Osteocyte (in vitro differentiated cells): ENCODE data around the gene APOBEC3B. TPM values are rescaled to one million over a fixed set of nuclear protein-coding genes. Genes with fewer than 3 reads are reported as not detected.
"Not testable (repeated sequence)": the region's sequence is repeated elsewhere in the genome, so short reads cannot be mapped to it uniquely, and the experiment has no call there.

Experiments
- DNase-seq: peaks from one replicate; pipeline ENCODE4 v3.0.0; 2021; ENCODE audit warnings: mixed read lengths; ENCODE audit not compliant: unreplicated experiment; ENCODE audit errors: extremely low spot score
- H3K27ac Mint-ChIP-seq: one replicate; pipeline ENCODE4 v1.8.0; 2021; ENCODE audit warnings: mild to moderate bottlenecking, mixed read lengths; ENCODE audit not compliant: unreplicated experiment
- H3K27me3 Mint-ChIP-seq: one replicate; pipeline ENCODE4 v1.8.0; 2021; ENCODE audit warnings: mixed read lengths; ENCODE audit not compliant: unreplicated experiment
- H3K36me3 Mint-ChIP-seq: one replicate; pipeline ENCODE4 v1.8.0; 2021; ENCODE audit warnings: mixed read lengths; ENCODE audit not compliant: unreplicated experiment
- H3K4me1 Mint-ChIP-seq: one replicate; pipeline ENCODE4 v1.8.0; 2021; ENCODE audit warnings: mixed read lengths; ENCODE audit not compliant: unreplicated experiment
- H3K4me3 Mint-ChIP-seq: one replicate; pipeline ENCODE4 v1.8.0; 2021; ENCODE audit warnings: mild to moderate bottlenecking, moderate library complexity, mixed read lengths; ENCODE audit not compliant: unreplicated experiment
- H3K9me3 Mint-ChIP-seq: one replicate; pipeline ENCODE4 v1.8.0; 2021; ENCODE audit warnings: mixed read lengths; ENCODE audit not compliant: unreplicated experiment
- CTCF ChIP-seq: fragments of 200-600 bp; sonication (generic); IDR thresholded peaks from 2 replicates; pipeline ENCODE4 v1.5.0; 2021; ENCODE audit warnings: antibody characterized with exemption, mild to moderate bottlenecking, moderate library complexity
- total RNA-seq: library from RNA; stranded (reverse); gene quantifications from 2 replicates; pipeline ENCODE4 v1.2.1, GENCODE V29; 2021

The APOBEC3B gene
- total RNA-seq, 1 donor from 2014 or later: 4.2 TPM

GRCh38 chr22:38989466-38989865 is 7.3 kb downstream of the APOBEC3B start:
- no peak overlapping the region for H3K4me3 Mint-ChIP-seq
- H3K36me3 Mint-ChIP-seq: no peaks in the 10 kb centered on the region
- no peak overlapping the region for H3K27ac Mint-ChIP-seq
- H3K27me3 Mint-ChIP-seq: no peaks in the 10 kb centered on the region
- H3K9me3 Mint-ChIP-seq: no peaks in the 10 kb centered on the region
- TF ChIP-seq CTCF: no peak
- H3K4me1 Mint-ChIP-seq: no peaks in the 10 kb centered on the region
- no peak for DNase-seq

GRCh38 chr22:38992871-38993371 is 10.8 kb downstream of the APOBEC3B start:
- H3K9me3 Mint-ChIP-seq, H3K27ac Mint-ChIP-seq, H3K4me3 Mint-ChIP-seq, H3K4me1 Mint-ChIP-seq, DNase-seq, H3K36me3 Mint-ChIP-seq, H3K27me3 Mint-ChIP-seq: not testable (repeated sequence)

- TF ChIP-seq CTCF: no peak
- H3K27ac Mint-ChIP-seq: no peak overlapping the region
- no peaks in the 10 kb centered on the region for H3K36me3 Mint-ChIP-seq
- peaks cover 15% of the 10 kb centered on the region for H3K27me3 Mint-ChIP-seq
- no peak for DNase-seq
- H3K4me3 Mint-ChIP-seq: no peak overlapping the region
- H3K9me3 Mint-ChIP-seq: peaks cover 4% of the 10 kb centered on the region
- no peaks in the 10 kb centered on the region for H3K4me1 Mint-ChIP-seq
Observed at GRCh38 chr22:38996105-38996504, 14.0 kb downstream of the APOBEC3B start.

GRCh38 chr22:38997518-38997917 is 15.4 kb downstream of the APOBEC3B start:
- TF ChIP-seq CTCF: no peak
- Mint-ChIP-seq H3K27ac (no peak overlapping the region), H3K4me1 (no peaks in the 10 kb centered on the region), H3K27me3 (peaks cover 15% of the 10 kb centered on the region), H3K36me3 (no peaks in the 10 kb centered on the region), H3K4me3 (no peak overlapping the region), H3K9me3 (peaks cover 4% of the 10 kb centered on the region)
- DNase-seq: no peak

- Mint-ChIP-seq H3K27ac (no peak overlapping the region), H3K4me3 (no peak overlapping the region), H3K4me1 (peaks cover 5% of the 10 kb centered on the region), H3K27me3 (peaks cover 12% of the 10 kb centered on the region), H3K9me3 (peaks cover under 1% of the 10 kb centered on the region), H3K36me3 (no peaks in the 10 kb centered on the region)
- peak; percentile 90 for DNase-seq
- peak; percentile 80 for TF ChIP-seq CTCF
Observed at GRCh38 chr22:39003165-39003638, 21.1 kb downstream of the APOBEC3B start.

- no peaks in the 10 kb centered on the region for H3K36me3 Mint-ChIP-seq
- H3K4me3 Mint-ChIP-seq: no peak overlapping the region
- no peak for DNase-seq
- peaks cover 5% of the 10 kb centered on the region for H3K4me1 Mint-ChIP-seq
- no peaks in the 10 kb centered on the region for H3K27me3 Mint-ChIP-seq
- no peak for TF ChIP-seq CTCF
- H3K27ac Mint-ChIP-seq: no peak overlapping the region
- no peaks in the 10 kb centered on the region for H3K9me3 Mint-ChIP-seq
Observed at GRCh38 chr22:39007177-39007576, 25.0 kb downstream of the APOBEC3B start.

- H3K9me3 Mint-ChIP-seq, H3K27ac Mint-ChIP-seq, H3K4me1 Mint-ChIP-seq, H3K36me3 Mint-ChIP-seq, H3K4me3 Mint-ChIP-seq, DNase-seq, H3K27me3 Mint-ChIP-seq: not testable (repeated sequence)
Observed at GRCh38 chr22:39008271-39008850, 26.2 kb downstream of the APOBEC3B start.
